ENCODE data around the gene IZUMO1R. TPM values are rescaled to one million over a fixed set of nuclear protein-coding genes. Genes with fewer than 3 reads are reported as not detected.

IZUMO1R gene
- total RNA-seq, 2 experiments from 2014 or later = not detected

DNA sequence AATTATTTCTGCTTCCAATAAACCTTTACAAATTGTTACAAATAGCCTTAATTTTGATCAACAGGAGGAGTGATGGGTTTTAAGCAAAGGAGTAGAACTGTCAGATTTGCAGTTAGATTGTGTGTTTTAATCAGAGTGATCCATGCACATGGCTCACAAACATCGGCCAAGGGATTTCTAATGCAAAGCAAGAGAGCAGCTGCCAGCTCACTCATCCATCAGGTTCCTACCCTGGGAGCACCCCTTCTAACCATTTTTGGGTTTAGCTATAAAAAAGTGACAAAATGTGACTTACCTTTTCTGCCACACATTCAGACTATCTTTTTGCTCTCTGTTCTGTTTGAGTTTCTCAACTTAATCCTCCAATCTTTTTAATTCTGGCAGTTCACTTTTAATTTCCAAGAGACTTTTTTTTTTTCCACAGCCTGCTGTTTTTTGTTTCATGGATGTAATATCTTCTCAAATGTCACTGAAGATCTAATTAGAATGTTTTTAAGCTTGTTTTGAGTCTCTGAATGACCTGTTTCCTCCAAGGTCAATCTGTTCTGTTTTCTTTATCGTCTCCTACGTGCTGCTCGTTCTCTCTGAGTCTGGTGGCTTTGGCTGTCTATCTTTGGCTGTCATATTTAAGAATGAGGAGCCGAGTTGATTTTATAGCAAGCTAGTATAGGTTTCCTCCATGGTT is 6.0 kb downstream of the IZUMO1R start:
- intact Hi-C loops (cut with micrococcal nuclease) = no loop called here
- DNase-seq (no peak), ATAC-seq (no peak)
- H3K9me3 Mint-ChIP-seq = no peaks in the 10 kb centered on the region
- no peaks in the 10 kb centered on the region for H3K4me1 Mint-ChIP-seq (ENCODE audit: low read depth)
- no peak for TF ChIP-seq CTCF (IDR thresholded peaks at IDR 0.05)
- H3K27me3 Mint-ChIP-seq = peaks cover 12% of the 10 kb centered on the region
- H3K4me3 Mint-ChIP-seq = no peak overlapping the region
- H3K27ac Mint-ChIP-seq = no peak overlapping the region
- ChIA-PET POLR2A (no interaction called here), CTCF (no interaction called here)
- H3K36me3 Mint-ChIP-seq (ENCODE audit: low read depth) = no peaks in the 10 kb centered on the region

DNA sequence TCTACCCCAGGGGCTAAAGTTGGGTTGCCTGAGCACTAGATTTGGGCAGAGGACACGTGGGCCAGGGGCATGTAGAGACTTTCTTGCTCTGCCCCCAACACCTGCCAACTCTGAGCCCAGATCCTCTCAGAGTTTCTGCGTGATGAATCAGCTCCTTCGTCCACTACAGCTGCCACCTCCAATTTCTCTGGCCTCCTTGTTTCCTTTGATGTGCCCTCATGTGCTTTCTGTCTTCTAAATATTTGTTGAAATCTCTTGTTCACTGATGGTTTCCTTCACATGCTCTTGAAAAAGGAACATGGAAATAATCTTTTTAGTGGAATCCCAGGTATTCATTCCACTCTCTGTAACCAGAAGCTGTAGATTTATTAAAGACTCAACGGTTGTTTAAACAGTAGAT is 8.0 kb downstream of the IZUMO1R start:
- Mint-ChIP-seq H3K36me3 (ENCODE audit: low read depth) (no peaks in the 10 kb centered on the region), H3K9me3 (no peaks in the 10 kb centered on the region), H3K4me1 (ENCODE audit: low read depth) (no peaks in the 10 kb centered on the region), H3K27ac (no peak overlapping the region), H3K4me3 (no peak overlapping the region), H3K27me3 (peaks cover 18% of the 10 kb centered on the region)
- TF ChIP-seq CTCF (IDR thresholded peaks at IDR 0.05) = no peak
- CTCF ChIA-PET = no interaction called here
- ATAC-seq = no peak
- POLR2A ChIA-PET = interaction anchor here (0.7 kb wide), 1 partner anchor 148 kb away, joined by 3 read pairs; no protein-coding TSS in a partner anchor
- DNase-seq = no peak
- intact Hi-C loops (cut with micrococcal nuclease) = no loop called here

- ChIA-PET CTCF (no interaction called here), POLR2A (no interaction called here)
- intact Hi-C loops (cut with micrococcal nuclease) = no loop called here
- no peak for TF ChIP-seq CTCF (IDR thresholded peaks at IDR 0.05)
- Mint-ChIP-seq H3K4me3 (no peak overlapping the region), H3K36me3 (ENCODE audit: low read depth) (no peaks in the 10 kb centered on the region), H3K27me3 (peaks cover 18% of the 10 kb centered on the region), H3K4me1 (ENCODE audit: low read depth) (no peaks in the 10 kb centered on the region), H3K9me3 (no peaks in the 10 kb centered on the region), H3K27ac (no peak overlapping the region)
- ATAC-seq (no peak), DNase-seq (no peak)
These were observed 9.7 kb downstream of the IZUMO1R start for GRCh38 chr11:94314064-94314463.

DNA sequence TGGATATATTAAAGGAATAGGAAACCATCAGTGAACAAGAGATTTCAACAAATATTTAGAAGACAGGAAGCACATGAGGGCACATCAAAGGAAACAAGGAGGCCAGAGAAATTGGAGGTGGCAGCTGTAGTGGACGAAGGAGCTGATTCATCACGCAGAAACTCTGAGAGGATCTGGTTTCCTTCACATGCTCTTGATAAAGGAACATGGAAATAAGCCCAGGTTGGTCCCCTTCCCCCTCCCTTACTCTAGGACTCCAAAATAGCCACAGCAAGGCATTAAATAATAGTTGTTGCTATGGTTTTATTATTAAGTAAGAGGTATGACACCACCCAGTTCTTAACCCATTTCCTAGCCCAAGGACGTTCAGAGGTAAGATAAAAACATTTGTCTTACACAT is 11.3 kb downstream of the IZUMO1R start:
- no peak overlapping the region for H3K4me3 Mint-ChIP-seq
- no peaks in the 10 kb centered on the region for H3K4me1 Mint-ChIP-seq (ENCODE audit: low read depth)
- intact Hi-C loops (cut with micrococcal nuclease) = no loop called here
- H3K27me3 Mint-ChIP-seq = peaks cover 16% of the 10 kb centered on the region
- H3K9me3 Mint-ChIP-seq = no peaks in the 10 kb centered on the region
- no peak for DNase-seq
- no peaks in the 10 kb centered on the region for H3K36me3 Mint-ChIP-seq (ENCODE audit: low read depth)
- no peak for TF ChIP-seq CTCF (IDR thresholded peaks at IDR 0.05)
- ChIA-PET CTCF (no interaction called here), POLR2A (interaction anchor here (0.6 kb wide), 1 partner anchor 8 kb away, joined by 4 read pairs; no protein-coding TSS in a partner anchor)
- no peak for ATAC-seq
- no peak overlapping the region for H3K27ac Mint-ChIP-seq

- TF ChIP-seq CTCF (IDR thresholded peaks at IDR 0.05) = no peak
- Mint-ChIP-seq H3K36me3 (ENCODE audit: low read depth) (no peaks in the 10 kb centered on the region), H3K27me3 (no peaks in the 10 kb centered on the region), H3K4me1 (ENCODE audit: low read depth) (no peaks in the 10 kb centered on the region), H3K4me3 (no peak overlapping the region), H3K27ac (no peak overlapping the region), H3K9me3 (no peaks in the 10 kb centered on the region)
- intact Hi-C loops (cut with micrococcal nuclease) = loop anchor here (10.0 kb wide), 1 partner anchor 182 kb away; no protein-coding TSS in a partner anchor
- ATAC-seq (no peak), DNase-seq (no peak)
- ChIA-PET CTCF (no interaction called here), POLR2A (no interaction called here)
These were observed 18.1 kb downstream of the IZUMO1R start for GRCh38 chr11:94322501-94322900.
